Measurements from ENCODE around the gene OMP. TPM values are rescaled to one million over a fixed set of nuclear protein-coding genes. Genes with fewer than 3 reads are reported as not detected.
"Not testable (repeated sequence)": the region's sequence is repeated elsewhere in the genome, so short reads cannot be mapped to it uniquely, and the experiment has no call there.

Gene OMP
- polyA plus RNA-seq, result not detected

- no peak within 1 kb of the TSS for H3K27ac ChIP-seq (ENCODE audit: low read depth, low read length)
- 92 to 93% (median 92%) methylated on average over 34 to 37 of the region's 37 CpGs for WGBS, 3 donors
These were observed at the start of gene OMP for GRCh38 chr11:77102246-77103210. Gene OMP (plus strand): TSS chr11:77102840. CDS start chr11:77102840, 0 bp downstream.

DNA sequence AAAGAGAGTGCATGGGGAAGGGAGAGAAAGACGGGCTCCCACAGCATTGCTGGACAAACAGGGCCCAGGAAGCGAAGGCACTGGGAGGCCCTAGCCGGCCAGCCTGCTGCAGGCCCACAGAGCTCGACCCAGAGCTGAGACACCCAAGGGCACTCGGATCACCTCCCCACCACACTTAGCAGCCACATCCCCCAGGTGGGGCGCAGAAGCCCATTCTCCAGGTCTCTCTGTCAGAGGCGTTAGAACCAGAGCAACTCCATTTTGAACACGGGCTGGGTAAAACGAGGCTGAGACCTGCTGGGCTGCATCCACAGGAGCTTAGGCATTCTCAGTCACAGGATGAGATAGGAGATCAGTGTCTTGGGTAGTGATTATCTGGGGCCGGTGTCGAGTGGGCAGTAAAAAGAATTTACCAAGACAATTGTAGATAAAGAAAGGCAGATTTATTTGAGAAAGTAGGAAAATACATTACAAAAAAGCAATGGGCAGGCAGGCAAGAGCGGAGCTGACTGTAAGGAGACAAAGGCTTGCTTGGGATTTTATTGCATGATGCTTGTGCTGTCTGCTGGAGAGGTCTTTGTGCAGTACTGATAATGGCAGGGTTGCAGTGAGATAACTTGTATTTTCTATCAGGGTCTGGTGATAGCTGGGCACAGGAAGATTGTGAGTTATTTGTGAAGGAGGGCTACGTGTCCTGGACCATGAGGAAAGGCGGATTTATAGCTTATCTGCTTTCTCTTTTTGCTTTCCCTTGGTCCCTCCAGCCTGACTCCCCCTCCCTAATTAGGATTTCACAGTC, 49.2 kb upstream of the OMP start:
- no peak overlapping the region for H3K27ac ChIP-seq (ENCODE audit: low read depth, low read length)
- 90 to 92% (median 91%) methylated on average over 14 of the region's 14 CpGs for WGBS, 3 donors

GRCh38 chr11:77054084-77054483, 48.6 kb upstream of the OMP start:
- 70 to 85% (median 79%) methylated on average over 1 of the region's 1 CpG for WGBS, 3 donors
- H3K27ac ChIP-seq (ENCODE audit: low read depth, low read length), result no peak overlapping the region

DNA sequence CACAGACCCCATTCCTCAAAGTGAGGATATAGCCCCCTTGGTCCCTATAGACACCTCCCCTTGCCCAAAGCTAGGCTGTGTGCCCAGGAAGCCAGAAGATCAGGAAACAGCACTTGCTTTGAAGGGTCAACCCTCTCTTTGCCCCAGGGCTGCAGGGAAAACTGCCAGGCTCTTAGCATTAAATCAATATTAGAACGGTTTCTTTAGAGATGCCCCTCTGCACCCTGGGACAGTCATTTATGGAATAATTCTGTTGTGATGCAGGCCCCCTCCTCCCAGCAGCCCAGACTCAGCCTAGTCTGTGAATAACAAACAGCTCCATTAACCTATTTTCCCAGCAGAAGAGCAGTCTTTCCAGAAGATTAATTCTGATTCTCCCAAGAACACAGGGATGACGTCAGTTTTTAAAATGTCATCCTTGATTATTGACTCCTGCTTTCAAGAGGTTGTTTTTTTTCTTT, 47.5 kb upstream of the OMP start:
- WGBS, 3 donors, result 49 to 85% (median 79%) methylated on average over 2 of the region's 2 CpGs
- H3K27ac ChIP-seq (ENCODE audit: low read depth, low read length), result no peak overlapping the region

DNA sequence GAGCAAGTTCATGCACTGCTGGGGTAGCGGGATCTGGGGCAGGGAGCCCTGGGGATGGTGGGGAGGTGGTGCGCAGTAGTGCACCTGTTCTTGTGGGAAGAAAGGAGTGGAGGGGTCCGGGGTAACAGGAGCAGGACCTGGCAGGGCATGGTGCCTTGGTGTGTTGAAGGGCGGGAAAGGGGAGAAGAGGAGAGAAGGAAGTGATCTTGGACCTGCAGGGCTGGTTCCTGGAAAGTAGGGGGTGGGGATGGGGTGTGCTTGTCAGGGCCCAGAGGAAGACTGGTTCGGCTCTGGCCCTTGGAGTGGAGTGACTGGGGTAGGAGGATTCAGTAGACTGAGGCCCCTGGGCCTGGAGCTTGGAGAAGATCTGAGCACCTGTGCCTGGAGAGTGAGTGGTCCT, 46.7 kb upstream of the OMP start:
- no peak overlapping the region for H3K27ac ChIP-seq (ENCODE audit: low read depth, low read length)
- WGBS, 3 donors, result 96 to 100% (median 97%) methylated on average over 5 of the region's 5 CpGs

GRCh38 chr11:77056814-77057402, 45.7 kb upstream of the OMP start:
- 81 to 89% (median 84%) methylated on average over 3 of the region's 3 CpGs for WGBS, 3 donors

DNA sequence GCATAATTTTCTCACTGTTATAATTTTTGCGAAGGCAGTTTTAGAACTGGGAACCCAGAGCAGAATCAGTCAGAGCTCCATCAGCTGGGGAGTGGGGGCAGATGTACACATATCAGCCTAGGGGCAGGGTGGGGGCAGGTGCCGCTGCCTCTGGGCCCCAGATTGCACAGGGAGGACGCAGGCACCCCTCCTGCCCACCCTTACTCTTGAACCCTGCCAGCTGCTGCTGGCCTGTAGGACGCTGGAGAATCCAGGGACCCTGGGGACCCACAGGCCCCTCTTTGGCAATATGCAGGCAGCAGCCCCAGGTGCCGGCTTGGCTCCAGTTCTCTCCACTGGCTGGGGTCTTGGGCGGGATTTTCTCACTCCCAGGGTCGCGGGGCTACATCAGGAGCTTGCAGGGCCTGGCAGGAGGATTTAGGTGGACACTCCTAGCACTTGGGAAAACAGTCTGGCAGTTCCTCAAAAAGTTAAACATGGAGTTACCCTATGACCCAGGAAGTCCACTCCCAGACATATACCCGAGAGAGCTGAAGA, 44.6 kb upstream of the OMP start:
- H3K27ac ChIP-seq (ENCODE audit: low read depth, low read length), result no peak overlapping the region
- 68 to 76% (median 70%) methylated on average over 9 of the region's 9 CpGs for WGBS, 3 donors

More at GRCh38 chr11:77056814-77057402, 45.7 kb upstream of the OMP start:
- no peak overlapping the region for H3K27ac ChIP-seq (ENCODE audit: low read depth, low read length)

DNA sequence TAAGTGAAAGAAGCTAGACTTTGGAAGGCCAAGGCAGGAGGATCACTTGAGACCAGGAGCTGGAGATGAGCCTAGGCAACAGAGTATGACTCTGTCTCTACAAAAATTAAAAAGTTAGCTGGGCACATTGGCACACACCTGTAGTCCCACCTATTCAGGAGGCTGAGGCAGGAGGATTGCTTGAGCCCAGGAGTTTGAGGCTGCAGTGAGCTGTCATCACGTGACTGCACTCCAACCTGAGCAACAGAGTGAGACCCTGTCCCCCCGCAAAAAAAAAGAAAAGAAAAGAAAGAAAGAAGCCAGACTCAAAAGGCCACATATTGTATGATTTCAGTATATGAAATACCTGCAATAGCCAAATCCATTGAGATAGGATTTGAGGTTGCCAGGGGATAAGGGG, 43.7 kb upstream of the OMP start:
- no peak overlapping the region for H3K27ac ChIP-seq (ENCODE audit: low read depth, low read length)
- 91 to 93% (median 91%) methylated on average over 2 of the region's 2 CpGs for WGBS, 3 donors

GRCh38 chr11:77059806-77060205, 42.8 kb upstream of the OMP start:
- WGBS, 3 donors, result 93 to 95% (median 94%) methylated on average over 5 of the region's 5 CpGs

DNA sequence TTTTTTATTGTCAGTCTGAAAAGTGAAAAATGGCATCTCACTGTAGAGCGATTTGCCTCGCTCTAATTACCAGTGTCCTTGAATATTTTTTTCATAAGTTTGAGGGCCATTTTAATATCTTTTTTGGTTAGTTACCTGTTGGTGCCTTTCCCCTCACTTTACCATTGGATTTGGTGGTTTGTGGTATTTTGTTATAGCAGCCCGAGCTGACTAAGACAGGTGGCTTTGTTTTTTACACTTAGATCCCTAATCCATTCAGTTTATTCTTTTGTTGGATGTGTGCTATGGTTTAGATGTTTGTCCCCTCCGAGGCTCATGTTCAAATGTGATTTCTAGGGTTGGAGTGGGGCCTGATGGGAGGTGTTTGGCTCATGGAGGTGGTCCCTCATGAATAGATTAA, 42.4 kb upstream of the OMP start:
- WGBS, 3 donors, result 78 to 91% (median 82%) methylated on average over 4 of the region's 4 CpGs
- H3K27ac ChIP-seq (ENCODE audit: low read depth, low read length), result no peak overlapping the region

More at GRCh38 chr11:77059806-77060205, 42.8 kb upstream of the OMP start:
- no peak overlapping the region for H3K27ac ChIP-seq (ENCODE audit: low read depth, low read length)

DNA sequence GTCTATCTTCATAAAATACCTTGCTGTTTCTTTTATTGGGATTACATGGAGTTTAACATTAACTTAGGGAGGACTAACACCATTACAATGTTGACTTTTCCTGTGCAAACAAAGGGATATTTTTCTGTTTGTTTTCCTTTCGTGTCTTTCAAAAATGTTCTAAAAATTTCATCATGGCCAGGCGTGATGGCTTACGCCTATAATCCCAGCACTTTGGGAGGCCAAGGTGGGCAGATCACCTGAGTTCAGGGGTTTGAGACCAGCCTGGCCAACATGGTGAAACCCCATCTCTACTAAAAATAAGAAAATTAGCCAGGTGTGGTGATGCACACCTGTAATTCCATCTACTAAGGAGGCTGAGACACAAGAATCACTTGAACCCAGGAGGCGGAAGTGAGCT, 41.4 kb upstream of the OMP start:
- 38 to 85% (median 83%) methylated on average over 4 of the region's 4 CpGs for WGBS, 3 donors
- not testable (repeated sequence) for H3K27ac ChIP-seq (ENCODE audit: low read depth, low read length)

DNA sequence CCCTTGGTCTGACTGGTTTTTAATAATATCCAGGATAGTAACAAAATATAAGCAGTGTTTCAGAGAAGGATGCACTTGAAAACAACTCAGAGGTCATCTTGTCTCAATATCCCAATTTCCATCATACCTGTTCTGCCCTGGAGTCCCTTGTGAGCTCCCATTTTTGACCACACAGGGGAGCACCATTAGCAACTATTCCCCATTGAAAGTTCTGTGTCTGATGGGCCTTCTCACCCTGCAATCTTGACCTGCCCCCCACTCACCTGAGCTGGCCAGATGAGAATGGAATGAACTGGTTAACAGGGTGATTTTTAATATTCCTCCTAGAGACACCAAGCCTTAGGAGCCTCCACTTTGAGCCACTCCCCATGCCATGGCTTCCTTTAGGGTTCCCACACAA, 39.7 kb upstream of the OMP start:
- no peak overlapping the region for H3K27ac ChIP-seq (ENCODE audit: low read depth, low read length)

DNA sequence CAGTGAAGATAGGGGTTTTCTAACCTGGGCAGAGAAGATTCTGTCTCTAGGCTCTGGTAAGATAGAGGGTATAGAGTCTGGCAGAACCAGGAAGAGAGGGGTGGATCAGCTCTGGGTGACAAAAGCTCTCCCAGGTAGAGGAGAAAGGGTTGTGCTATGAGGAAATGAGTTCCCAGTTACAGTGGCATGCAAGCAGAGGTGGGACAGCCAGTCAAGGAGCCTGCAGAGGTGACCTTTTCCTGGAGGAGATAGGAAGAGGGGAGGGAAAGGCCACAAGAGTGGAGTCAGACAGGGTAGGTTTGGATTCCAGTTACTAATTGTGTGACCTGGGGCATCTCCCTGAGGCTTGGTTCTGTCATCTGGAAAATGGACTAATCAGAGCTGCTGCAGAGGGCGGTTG, 39.2 kb upstream of the OMP start:
- 95 to 100% (median 97%) methylated on average over 1 of the region's 1 CpG for WGBS, 3 donors
- no peak overlapping the region for H3K27ac ChIP-seq (ENCODE audit: low read depth, low read length)

DNA sequence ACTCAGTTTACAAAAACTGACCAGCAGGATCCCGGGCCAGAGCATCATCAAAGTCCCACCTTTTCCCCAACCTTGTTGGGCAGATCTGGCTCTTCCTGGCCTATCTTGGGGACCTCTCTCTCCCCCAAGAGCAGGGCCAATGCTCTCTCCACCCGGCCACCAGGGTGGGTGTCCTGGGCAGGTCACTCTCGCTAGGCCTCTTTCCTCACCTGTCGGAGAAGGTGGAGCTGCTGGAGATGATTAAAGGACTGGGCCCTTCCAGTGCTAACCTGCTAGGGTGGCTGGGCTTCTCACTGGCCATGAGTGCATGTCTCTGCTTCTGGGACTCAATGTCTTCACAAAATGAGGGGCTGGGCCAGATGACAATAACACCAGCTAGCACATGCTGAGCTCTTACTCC, 38.8 kb upstream of the OMP start:
- no peak overlapping the region for H3K27ac ChIP-seq (ENCODE audit: low read depth, low read length)
- 93 to 99% (median 95%) methylated on average over 4 of the region's 4 CpGs for WGBS, 3 donors

DNA sequence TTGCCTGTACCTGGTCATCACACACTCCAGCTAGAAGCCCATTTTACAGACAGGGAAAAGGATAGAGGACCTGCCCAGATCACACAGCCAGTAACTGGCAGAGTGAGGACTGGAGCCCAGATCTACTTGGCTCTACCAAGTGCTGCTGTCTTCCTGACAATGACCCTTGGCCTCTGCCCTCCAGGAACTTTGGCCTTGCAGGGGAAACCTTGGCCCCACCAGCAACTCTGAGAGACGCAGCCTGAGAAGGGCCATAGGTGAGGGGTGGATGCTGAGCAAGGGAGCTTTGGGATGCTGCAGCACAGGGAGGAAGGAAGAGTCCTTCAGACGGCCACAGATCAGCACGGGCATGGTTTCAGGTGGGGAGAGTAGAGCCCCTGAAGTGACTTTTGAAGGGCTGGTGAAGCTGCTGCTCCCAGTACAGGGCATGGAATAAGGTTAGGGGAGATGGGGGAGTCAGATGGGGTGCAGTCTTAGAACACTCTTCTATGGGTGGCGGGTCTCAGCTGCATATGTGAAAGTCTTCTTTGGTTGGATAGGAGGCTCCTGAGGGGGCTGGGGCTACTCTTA, 37.9 kb upstream of the OMP start:
- WGBS, 3 donors, result 85 to 90% (median 89%) methylated on average over 4 of the region's 4 CpGs
- no peak overlapping the region for H3K27ac ChIP-seq (ENCODE audit: low read depth, low read length)

DNA sequence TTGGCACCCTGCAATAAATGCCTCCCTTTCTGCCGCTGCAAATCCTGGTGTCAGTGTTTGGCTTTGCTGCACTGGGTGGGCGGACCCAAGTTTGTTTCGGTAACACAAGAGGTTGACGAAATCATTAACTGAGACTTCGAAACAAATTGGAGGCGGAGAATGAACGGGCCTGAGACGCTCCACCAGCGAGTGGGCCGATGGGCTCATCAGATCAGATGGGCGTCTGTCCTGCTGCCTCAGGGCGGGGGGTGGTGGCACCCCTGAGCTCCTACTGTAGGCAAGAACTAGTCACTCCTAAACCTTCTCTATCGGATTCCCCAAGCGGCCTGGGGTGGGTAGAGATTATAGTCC, 36.8 kb upstream of the OMP start:
- no peak overlapping the region for H3K27ac ChIP-seq (ENCODE audit: low read depth, low read length)
- WGBS, 3 donors, result 23 to 50% (median 27%) methylated on average over 14 of the region's 14 CpGs

DNA sequence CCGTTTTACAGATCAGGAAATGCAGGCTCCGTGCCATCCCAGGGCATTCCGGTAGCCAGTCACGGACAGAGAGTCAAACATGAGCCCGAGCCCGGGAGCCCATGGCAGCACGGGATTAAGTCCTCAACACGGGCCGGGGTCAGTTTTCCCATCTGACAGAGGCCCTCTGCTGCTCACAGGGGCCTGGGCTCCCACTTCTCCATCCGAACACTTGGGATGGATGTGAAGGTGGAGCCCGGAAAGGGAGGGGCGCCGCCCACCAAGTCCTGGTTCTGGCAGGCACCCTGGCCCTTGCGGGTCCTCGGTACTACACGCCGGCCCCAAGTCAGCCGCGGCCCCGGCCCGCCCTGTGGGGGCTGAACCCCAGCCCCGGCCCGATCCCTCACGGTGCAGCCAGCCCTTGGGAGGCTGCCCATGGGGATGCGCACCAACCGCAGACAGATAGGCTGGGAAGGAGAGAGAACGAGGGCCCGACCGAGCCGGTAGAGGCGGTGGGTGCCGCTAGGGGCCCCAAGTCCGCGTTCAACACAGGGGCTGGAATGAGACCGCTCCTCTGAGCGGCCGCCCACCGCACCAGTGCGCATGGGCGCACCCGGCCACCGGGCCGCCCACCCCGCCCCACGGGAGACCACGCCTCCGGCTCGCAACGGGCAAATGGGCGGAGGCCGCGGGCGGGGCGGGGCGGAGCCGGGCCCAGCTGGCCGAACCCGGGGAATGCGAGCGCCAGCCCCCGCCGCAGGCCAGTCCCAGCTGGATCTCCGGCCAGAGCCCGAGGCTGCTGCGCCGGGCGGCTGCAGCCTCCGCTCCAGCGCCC, 36.2 kb upstream of the OMP start, which contains the start of gene CAPN5:
TSS of gene CAPN5 (plus strand) at position 743 of the 814 bp plus-strand sequence. CDS start 17,916 bp downstream, outside the sequence.
- H3K27ac ChIP-seq (ENCODE audit: low read depth, low read length), result no peak within 1 kb of the TSS
- 0 to 3% (median 1%) methylated on average over 58 to 69 of the region's 69 CpGs for WGBS, 3 donors
